HG03520 (cell line): ENCODE measurements around the gene ATP2C2.
"Not testable (repeated sequence)": the region's sequence is repeated elsewhere in the genome, so short reads cannot be mapped to it uniquely, and the experiment has no call there.

ENCODE experiments used
- ATAC-seq: cut with Tn5 transposase; IDR thresholded peaks from one replicate; pipeline ENCODE4 v1.9.1; 2021; ENCODE audit warnings: mild to moderate bottlenecking, moderate library complexity; ENCODE audit not compliant: unreplicated experiment

Gene ATP2C2

DNA sequence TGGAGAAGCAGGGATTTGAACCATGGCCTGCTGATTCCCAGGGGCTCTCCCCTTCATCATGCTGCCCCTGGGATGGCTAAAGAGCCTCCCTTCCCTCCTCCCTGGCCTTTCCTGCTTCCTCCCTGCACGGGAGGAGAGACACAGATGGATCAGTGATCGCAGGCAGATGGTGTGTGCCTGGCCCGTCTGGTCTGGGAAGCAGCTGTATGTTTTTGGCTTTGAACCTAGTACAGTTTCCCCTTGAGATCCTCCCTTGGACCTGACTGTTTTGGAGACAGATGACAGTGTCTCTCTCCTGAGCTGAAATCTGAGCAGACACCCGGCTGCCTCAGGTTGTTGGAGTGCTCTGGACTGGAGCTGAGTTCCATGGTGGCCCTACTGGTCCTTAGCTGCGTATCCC is 29.0 kb upstream of the ATP2C2 start:
- no peak for ATAC-seq

- ATAC-seq = no peak
Observed at GRCh38 chr16:84339766-84340165, 28.6 kb upstream of the ATP2C2 start.

DNA sequence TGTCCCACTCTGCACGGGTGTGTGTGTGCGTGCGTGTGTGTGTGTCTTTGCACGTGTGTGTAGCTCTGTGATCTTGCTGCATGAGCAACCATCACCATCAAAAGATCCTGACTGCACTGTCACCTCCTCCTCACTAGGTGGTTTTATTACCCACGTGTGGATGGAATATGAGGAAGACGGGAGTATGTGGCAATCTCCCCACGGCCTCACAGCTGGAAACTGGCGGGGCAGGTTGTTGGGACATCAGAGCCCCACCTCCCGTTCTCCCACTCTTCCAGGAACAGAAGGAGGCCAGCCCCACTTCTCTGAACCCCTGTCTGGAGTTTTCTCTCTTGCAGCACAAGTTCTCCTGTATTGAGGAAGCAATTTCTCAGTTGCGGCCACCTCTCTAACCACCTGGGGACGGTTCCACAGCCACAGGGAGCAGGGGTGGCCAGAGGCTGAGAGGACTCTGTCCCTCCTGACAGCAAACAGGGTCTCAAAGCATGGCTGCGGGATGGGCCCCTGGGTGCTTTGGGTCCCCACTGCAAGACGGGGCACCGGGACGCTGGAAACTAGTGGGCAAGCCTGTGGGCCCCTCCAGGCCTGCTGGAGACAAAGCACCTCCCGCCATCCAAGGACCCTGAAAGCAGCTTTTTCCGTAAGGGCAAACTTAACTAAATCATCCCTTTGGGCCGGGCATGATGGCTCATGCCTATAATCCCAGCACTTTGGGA is 27.9 kb upstream of the ATP2C2 start:
- ATAC-seq = no peak

GRCh38 chr16:84341528-84342295 is 26.6 kb upstream of the ATP2C2 start:
- ATAC-seq = no peak

DNA sequence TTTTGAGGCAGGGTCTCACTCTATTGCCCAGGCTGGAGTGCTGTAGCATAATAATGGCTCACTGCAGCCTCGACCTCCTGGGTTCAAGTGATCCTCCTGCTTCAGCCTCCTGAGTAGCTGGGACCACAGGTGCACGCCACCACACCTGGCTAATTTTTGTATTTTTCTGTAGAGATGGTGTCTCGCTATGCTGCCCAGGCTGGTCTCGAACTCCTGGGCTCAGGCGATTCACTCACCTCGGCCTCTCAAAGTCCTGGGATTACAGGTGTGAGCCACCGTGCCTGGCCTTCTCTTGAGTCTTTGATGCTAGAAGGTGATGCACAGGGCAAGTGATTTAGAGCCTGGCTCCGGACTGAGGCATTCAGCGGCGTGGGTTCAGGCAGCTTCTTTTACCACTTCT is 24.5 kb upstream of the ATP2C2 start:
- not testable (repeated sequence) for ATAC-seq

- no peak for ATAC-seq
Observed at GRCh38 chr16:84344781-84345180, 23.6 kb upstream of the ATP2C2 start.

- no peak for ATAC-seq
Observed at GRCh38 chr16:84347161-84347560, 21.2 kb upstream of the ATP2C2 start.

DNA sequence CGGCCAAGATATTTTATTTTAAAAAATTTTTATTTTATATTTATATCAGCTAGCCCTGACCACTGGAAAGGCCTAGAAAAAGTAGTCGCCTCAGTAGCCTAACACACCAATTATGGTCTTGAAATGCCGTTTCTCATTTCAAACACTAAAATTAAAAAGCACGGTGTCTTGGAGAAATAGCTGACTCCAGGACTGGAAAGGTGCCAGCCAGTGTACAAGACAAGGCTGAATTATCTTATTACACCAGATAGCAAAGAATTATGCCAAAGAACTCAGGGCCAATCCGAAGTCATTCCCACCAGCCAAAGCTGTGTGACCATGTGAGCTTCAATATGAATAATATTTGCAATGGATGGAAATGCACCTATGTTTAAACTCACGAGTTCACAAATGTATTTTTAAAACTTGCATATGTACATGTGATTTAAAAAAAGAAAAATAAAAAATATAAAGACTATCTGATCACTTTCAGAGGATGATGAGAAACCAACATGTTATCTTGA is 19.9 kb upstream of the ATP2C2 start:
- ATAC-seq = no peak

DNA sequence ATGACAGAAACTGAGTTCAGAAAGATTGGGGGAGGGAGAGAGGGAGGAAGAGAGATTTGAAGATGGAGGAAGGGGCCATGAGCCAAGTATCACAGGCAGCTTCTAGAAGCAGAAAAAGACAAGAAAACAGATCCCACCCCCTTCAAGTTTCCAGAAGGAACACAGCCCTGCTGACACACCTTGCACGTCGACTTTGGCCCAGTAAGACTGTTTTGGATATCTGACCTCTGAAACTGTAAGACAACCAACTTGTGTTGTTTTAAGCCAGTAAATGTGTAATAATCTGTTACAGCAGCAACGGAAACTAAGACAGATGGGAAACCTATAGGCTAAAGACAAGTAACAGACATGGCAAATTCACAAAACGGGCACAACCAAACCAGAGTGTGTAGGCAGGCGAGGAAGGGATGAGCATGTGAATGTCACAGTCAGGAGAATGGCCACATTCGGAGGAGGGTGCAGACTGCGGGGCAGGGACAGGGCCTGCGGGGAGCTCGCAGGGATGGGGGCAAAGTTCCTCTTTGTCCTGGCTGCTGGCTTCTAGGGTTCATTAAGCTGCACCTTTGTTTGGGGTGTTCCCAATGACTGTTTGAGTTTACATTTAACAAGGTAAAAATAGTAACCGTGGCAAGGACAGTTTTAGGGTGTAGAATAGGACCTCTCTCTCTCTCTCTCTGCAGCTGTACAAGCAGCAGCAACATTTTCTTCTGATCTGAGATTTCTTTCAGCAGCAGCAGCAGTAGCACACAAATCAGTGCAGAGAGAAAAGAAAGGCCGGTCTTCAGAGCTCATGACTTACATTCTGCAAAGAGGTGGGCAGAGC is 18.3 kb upstream of the ATP2C2 start:
- no peak for ATAC-seq

DNA sequence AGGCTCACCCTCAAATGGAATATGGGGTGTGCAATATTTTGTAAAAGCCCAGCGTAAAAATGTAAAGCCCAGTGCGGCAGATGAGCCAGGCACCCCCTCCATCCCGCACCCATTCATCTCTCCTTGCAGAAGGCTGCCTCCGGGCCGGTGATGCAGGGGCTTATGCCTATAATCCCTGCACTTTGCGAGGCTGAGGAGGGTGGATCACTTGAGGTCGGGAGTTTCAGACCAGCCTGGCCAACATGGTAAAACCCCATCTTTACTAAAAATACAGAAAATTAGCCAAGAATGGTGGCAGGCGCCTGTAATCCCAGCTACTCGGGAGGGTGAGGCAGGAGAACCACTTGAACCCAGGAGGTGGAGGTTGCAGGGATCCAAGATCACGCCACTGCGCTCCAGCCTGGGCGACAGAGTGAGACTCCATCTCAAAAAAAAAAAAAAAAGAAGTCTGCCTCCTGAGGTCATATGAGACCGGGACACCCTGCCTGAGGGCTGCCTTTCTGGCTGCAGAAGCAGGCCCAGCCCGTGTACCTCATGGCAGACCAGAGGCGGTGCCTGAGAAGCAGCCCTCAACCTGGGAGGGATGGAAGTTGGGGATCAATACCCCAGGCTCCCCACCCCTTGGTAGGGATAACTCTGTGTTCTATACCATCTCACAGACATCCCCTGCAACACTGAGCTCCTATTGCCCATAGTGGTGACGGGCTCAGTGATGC is 17.5 kb upstream of the ATP2C2 start:
- ATAC-seq = no peak

DNA sequence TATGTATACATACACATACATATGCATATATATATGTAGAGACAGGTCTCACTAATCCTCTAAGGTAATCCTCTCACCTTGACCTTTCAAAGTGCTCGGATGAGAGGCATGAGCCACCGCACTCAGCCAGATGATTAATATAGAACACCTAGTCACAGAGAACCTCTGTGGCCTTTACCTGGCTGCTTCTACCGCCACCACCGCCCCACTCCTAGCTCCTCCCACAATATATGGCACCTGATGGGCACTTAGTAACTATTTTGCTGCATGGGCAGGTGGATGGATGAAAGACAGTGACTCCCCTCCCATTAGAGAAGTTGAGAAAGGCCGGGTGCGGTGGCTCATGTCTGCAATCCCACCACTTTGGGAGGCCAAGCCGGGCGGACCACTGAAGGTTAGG is 16.7 kb upstream of the ATP2C2 start:
- ATAC-seq = no peak

DNA sequence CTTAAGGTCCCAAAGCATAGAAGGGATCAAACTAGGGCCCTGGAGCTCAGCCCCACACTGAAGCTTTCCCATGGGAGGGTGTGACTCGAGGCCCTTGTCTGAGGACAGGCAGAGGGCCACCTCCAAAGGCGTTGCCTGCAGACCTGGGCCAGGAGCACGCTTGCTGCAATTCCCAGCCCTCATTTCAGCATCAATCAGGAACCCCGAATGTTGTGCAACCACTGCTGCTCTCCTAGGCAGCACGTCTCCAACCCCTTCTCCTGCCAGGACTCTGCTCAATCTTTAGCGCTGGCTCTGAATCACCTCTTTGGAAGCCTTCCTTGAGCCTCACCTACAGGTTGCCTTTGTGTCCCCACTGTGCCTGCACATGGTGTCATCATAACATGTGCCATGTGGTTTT is 14.0 kb upstream of the ATP2C2 start:
- no peak for ATAC-seq

- no peak for ATAC-seq
Observed at GRCh38 chr16:84355149-84355548, 13.2 kb upstream of the ATP2C2 start.

DNA sequence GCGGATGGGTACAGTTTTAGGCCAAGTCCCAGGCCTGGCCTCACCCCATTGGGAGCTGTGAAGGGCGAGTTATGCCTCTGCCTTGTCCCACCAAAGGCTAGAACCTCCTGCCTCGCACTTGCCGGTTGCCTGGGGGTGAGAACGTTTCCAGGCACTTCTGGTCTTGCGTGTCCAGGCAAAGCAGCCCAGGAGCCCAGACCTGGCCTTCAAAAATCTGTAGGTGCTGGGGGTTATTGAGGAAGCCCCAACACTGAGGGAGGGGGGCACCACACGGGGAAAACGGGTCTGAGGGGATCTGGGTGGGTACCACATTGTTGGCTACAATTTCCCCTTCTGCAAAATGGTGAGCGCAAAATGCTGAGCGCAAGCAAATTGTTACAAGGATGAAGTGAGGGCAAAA is 12.2 kb upstream of the ATP2C2 start:
- no peak for ATAC-seq

GRCh38 chr16:84356591-84357116 is 11.7 kb upstream of the ATP2C2 start:
- no peak for ATAC-seq

DNA sequence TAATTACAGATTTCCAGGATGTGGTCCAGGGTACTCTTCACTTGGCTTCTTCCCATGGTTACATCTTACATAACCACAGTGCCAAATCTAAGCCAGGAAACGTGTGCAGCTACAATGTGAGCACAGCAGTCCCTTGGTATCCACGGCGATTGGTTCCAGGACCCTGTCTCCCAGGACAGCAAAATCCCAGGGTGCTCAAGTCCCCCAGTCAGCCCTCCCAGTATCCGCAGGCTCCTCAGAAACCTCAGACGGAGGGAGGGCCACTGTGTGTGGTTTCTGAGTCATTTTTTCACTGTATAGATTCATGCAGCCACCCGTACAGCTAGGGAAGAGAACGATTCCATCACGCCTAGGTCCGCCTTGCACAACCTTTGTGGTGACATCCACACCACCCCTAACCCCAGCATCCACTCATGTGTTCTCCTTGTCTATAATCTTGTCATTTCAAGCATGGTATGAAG is 11.1 kb upstream of the ATP2C2 start:
- ATAC-seq = no peak

GRCh38 chr16:84358601-84359295 is 9.6 kb upstream of the ATP2C2 start:
- ATAC-seq = no peak

GRCh38 chr16:84359326-84359725 is 9.0 kb upstream of the ATP2C2 start:
- ATAC-seq = no peak

DNA sequence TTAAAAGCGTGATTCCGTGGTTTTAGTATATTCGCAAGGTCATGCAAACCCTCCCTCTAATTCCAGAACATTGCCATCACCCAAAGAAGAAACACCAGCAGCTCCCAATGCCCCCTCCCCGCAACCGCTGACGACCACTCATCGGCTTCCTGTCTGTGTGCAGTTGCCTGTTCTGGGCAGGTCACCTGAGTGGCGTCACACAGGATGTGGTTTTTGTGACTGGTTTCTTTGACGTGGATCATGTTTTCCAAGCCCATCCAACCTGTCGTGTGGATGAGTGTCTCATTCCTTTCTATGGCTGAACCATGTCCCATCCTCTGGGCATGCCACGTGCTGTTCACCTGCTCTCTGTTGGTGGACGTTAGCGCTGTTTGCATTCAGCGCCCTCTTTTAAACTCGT is 8.2 kb upstream of the ATP2C2 start:
- ATAC-seq = no peak

GRCh38 chr16:84360748-84361147 is 7.6 kb upstream of the ATP2C2 start:
- no peak for ATAC-seq
